Ectodermal cell (in vitro differentiated cells): ENCODE measurements around the gene NHERF1.

ENCODE experiments used
- H3K27ac ChIP-seq: 2 replicates; pipeline ENCODE4 v1.7.0; 2013; ENCODE audit warnings: mild to moderate bottlenecking, low read depth, low read length; ENCODE audit not compliant: insufficient read depth, poor library complexity, severe bottlenecking
- H3K27me3 ChIP-seq: 2 replicates; pipeline ENCODE4 v1.7.0; 2013; ENCODE audit warnings: mild to moderate bottlenecking, low read length; ENCODE audit not compliant: insufficient read depth, control insufficient read depth, poor library complexity, severe bottlenecking
- H3K36me3 ChIP-seq: one replicate; pipeline ENCODE4 v1.7.0; 2013; ENCODE audit warnings: low read length; ENCODE audit not compliant: control insufficient read depth, insufficient read depth
- H3K4me1 ChIP-seq: one replicate; pipeline ENCODE4 v1.7.0; 2013; ENCODE audit warnings: low read length; ENCODE audit not compliant: control insufficient read depth, insufficient read depth
- H3K4me3 ChIP-seq: 2 replicates; pipeline ENCODE4 v1.7.0; 2013; ENCODE audit warnings: low read depth, low read length, control low read depth; ENCODE audit not compliant: insufficient read depth
- H3K9me3 ChIP-seq: 2 replicates; pipeline ENCODE4 v1.7.0; 2013; ENCODE audit warnings: mild to moderate bottlenecking, low read length, moderate library complexity; ENCODE audit not compliant: control insufficient read depth
- WGBS, 2 experiments: methylation state at CpG; one replicate each; pipeline ENCODE4 v1.1.7; 2013; ENCODE audit warnings: missing lambda C conversion rate in 2 of 2; 5-methylcytosine and 5-hydroxymethylcytosine counted together

Gene NHERF1

DNA sequence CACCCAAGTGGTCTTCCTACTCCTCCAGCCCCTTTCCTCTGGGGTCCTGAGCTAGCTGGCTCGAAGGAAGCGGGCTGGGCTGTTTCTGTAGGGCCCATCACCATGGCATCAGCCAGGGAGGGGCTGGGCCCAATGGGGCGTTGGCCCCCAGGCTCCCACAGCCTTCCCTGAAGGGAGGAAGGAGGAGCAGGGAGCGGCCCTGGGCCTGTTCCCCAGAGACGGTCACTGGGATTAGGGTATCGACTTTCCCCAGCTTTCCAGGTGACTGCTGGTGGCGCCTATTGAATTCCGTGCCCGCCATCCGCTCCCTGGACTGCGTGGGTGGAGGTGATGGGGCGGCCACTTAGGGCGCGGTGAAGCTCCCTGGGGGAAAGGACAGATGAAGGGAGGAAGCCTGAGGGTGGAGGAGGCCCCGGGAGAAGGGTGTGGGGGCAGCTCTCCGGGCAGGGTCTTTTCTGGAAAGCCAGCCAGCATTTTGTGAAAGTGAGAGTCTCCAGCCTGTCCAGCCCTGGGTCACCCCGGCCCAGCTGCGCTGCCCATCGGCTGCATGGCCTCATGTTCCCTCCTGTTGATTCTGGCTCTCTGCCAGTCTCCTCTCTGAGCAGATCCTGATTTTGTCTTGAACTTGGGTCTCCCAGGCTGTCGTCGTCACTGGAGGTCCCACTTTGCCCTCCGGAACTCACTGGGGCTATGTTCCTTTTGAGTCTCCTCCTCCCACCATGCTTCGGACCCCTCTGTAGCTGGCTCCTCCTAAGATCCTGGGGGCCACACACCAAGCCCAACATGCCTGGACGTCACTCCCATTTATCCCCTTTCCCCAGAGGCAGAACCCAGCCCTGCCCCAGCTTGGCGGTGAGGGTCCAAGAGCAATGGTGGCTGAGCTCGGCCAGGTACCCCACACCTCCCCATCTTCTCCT is 9.8 kb downstream of the NHERF1 start:
- H3K4me3 ChIP-seq: no peak overlapping the region
- peaks cover 59% of the 10 kb centered on the region for H3K4me1 ChIP-seq
- H3K36me3 ChIP-seq: no peaks in the 10 kb centered on the region
- no peaks in the 10 kb centered on the region for H3K9me3 ChIP-seq
- H3K27me3 ChIP-seq: no peaks in the 10 kb centered on the region
- WGBS, 2 experiments: 85 to 87% methylated on average over 26 of the region's 26 CpGs
- no peak overlapping the region for H3K27ac ChIP-seq

DNA sequence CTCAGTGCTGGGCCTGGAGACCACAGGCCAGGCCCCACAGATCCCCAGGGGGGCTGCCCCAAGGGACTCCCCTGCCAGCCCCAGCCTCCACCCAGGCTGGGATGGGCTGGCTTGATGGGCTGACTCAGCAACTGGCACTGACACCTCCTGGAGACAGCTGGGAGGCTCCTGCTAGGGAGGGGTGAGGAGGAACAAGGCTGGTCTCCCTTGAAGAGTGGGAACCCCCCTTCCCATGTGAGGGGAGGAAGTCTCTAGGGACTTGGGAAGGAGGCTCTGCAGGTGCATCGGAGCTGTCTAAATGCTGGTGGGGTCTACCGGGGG is 10.4 kb downstream of the NHERF1 start:
- H3K4me3 ChIP-seq: no peak overlapping the region
- no peak overlapping the region for H3K27ac ChIP-seq
- no peaks in the 10 kb centered on the region for H3K36me3 ChIP-seq
- H3K9me3 ChIP-seq: no peaks in the 10 kb centered on the region
- peaks cover 65% of the 10 kb centered on the region for H3K4me1 ChIP-seq
- WGBS, 2 experiments: 94 to 98% methylated on average over 2 of the region's 2 CpGs
- no peaks in the 10 kb centered on the region for H3K27me3 ChIP-seq

DNA sequence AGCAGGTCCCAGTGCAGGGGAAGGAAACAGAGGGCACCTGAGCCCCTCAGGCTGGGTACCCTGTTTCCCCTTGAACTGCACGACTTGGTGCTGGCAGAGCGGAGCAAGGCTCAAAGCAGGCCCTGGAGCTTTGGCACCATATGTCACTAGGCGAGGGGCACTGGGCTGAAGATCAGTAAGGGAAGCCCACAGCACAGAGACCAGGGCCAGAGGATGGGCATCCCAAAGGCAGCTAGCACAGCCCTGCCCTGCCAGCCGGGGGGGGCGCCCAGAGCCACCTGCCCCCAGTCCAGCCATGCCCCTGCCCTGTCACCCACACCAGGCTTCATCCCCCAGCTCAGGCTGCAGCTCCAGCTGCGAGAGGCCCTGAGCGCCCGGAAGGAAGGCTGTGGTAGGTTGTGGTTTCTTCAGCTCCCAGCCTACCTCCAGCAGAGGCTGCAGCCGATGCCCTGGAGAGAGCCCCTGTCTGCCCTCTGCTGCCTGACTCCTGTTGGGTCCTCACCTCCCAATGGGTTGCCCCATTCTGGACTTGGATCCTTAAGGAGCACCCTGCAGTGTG is 10.9 kb downstream of the NHERF1 start:
- Histone ChIP-seq H3K27me3 (no peaks in the 10 kb centered on the region), H3K4me3 (no peak overlapping the region), H3K27ac (no peak overlapping the region), H3K36me3 (no peaks in the 10 kb centered on the region), H3K4me1 (peaks cover 70% of the 10 kb centered on the region), H3K9me3 (no peaks in the 10 kb centered on the region)
- WGBS, 2 experiments: 85 to 89% methylated on average over 9 of the region's 9 CpGs

DNA sequence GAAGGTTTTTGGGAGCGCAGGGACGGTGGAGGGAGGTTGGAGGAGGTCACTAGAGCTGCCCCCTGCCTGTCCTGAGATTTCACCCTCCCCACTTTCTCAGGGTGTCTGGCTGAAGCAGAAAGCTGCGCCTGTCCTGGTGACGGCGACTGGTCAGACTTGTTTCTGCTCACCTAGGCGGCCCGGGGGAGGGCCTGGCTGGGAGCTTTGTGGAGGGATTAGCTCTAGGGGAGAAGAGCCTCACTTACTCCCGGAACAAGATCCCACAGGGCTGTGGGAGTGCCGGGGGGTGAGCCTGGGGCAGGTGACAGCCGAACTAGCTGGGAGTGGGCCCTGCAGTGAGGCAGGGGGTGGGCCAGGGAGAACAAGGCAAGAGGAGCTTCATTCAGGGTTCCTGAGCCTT is 11.5 kb downstream of the NHERF1 start:
- 32 to 37% methylated on average over 10 of the region's 10 CpGs for WGBS, 2 experiments
- Histone ChIP-seq H3K27ac (peak overlapping the region; percentile 83), H3K27me3 (no peaks in the 10 kb centered on the region), H3K9me3 (no peaks in the 10 kb centered on the region), H3K4me1 (peaks cover 76% of the 10 kb centered on the region), H3K36me3 (no peaks in the 10 kb centered on the region), H3K4me3 (no peak overlapping the region)

DNA sequence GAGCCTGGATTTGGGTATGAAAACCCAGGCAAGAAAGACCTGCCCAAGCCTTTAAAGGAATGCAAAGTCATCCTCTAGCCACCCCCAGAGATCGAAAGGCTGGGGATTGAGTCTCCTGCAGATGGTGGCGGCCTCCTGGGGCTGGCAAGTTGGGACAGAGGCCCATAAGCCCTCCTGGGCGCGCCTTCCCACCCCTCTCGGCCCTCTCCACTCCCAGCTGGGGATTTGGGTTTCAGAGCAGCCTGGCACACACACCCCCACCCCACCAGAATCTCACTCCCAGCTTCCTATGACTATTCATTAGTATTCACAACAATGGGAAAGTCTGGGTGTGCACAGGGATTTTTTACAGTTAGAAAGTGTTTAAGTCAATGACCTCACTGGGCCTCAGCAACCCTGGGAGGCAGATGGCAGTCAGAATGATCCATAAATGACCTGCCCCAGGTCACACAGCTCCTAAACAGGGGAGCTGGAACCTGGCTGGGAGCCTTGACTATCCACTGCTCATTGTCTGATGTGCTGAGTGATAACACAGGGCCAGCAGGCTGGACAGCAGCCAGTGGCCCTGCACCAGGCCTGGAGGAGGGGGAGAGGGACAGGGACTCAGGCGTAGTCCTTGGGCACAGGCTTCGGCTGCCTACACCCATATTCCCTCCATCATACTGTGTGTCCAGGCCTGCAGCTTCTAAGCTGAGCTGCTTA is 12.1 kb downstream of the NHERF1 start:
- no peaks in the 10 kb centered on the region for H3K27me3 ChIP-seq
- H3K9me3 ChIP-seq: no peaks in the 10 kb centered on the region
- H3K27ac ChIP-seq: peak overlapping the region; percentile 83
- H3K36me3 ChIP-seq: no peaks in the 10 kb centered on the region
- no peak overlapping the region for H3K4me3 ChIP-seq
- H3K4me1 ChIP-seq: peaks cover 80% of the 10 kb centered on the region
- WGBS, 2 experiments: 35 to 40% methylated on average over 7 of the region's 7 CpGs

DNA sequence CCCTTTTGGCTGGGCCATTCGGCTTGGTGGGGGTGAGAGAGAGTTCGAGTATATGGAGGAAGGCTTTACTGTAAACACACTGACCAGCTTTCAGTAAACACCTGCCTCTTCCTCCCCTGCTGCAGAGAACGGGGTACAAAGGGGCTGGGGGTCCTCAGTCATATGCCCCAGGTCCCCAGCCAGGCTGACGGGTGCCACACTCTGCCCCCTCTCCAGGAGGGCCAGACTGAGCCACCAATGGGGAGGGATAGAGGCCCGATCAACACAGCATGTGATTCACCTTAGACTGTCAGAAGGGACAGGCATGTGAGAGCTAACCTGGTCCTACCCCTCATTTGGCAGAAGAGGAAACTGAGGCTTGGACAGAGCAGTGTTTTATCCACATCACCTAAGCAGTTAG is 13.0 kb downstream of the NHERF1 start:
- H3K36me3 ChIP-seq: no peaks in the 10 kb centered on the region
- no peaks in the 10 kb centered on the region for H3K9me3 ChIP-seq
- no peak overlapping the region for H3K4me3 ChIP-seq
- peak overlapping the region; percentile 6 for H3K27ac ChIP-seq
- 82 to 84% methylated on average over 5 of the region's 5 CpGs for WGBS, 2 experiments
- H3K27me3 ChIP-seq: no peaks in the 10 kb centered on the region
- peaks cover 80% of the 10 kb centered on the region for H3K4me1 ChIP-seq

DNA sequence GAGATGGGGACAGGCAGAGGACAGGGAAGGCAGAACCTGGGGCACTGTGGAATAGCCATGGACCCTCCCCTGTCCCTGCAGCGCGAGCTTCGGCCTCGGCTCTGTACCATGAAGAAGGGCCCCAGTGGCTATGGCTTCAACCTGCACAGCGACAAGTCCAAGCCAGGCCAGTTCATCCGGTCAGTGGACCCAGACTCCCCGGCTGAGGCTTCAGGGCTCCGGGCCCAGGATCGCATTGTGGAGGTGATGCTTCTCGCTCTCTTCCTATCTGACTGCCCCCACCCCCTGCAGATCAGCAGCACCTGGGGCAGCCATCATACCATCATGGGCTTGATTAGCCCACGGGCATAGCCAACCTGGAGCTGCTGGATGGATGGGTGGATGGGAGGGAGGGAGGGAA is 13.5 kb downstream of the NHERF1 start:
- H3K9me3 ChIP-seq: no peaks in the 10 kb centered on the region
- H3K36me3 ChIP-seq: no peaks in the 10 kb centered on the region
- WGBS, 2 experiments: 93 to 95% methylated on average over 11 of the region's 11 CpGs
- peaks cover 76% of the 10 kb centered on the region for H3K4me1 ChIP-seq
- no peak overlapping the region for H3K4me3 ChIP-seq
- H3K27me3 ChIP-seq: no peaks in the 10 kb centered on the region
- H3K27ac ChIP-seq: no peak overlapping the region

DNA sequence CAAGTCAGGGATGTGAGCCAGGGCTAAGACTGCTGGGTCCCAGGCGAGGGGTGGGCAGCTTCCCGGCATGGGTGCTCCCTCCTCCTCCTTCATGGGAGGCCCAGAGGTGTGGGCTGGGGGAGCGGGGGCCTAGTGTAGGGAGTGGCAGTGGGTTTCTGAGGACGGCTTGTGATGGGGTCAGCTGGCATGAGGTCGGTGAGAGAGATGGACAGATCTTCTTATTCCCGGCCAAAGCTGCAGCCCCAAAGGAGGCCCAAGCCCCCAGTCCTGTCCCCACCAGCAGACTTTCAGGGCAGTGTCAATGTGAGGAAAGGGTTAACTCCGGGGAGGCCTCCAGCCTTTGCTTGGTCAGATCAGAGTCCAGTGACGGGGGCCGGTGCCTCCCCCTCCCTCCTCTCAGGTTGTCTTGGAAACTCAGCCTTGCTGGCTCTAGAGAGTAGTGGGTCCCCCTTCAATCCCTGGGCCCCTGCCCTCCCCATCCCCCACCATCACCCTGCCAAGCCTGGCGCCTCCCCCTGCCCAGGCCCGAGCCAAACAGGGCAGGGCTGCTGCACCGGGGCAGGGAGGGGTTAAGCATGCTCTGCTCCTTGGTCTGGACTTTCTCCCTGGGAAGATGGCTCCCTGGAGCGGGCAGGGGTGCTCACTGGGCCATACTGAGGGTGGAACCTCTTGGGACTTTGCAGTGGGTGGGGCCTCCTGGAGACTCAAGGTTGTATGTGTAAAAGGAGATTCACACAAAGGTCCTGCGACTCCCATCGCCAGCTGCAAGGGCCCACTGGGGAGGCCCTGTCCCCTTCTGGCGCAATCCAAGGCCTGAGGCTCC is 15.3 kb downstream of the NHERF1 start:
- WGBS, 2 experiments: 39 to 41% methylated on average over 16 of the region's 16 CpGs
- Histone ChIP-seq H3K36me3 (no peaks in the 10 kb centered on the region), H3K4me3 (peak overlapping the region; percentile 1), H3K9me3 (no peaks in the 10 kb centered on the region), H3K27ac (peak overlapping the region; percentile 56), H3K27me3 (no peaks in the 10 kb centered on the region), H3K4me1 (peaks cover 59% of the 10 kb centered on the region)

DNA sequence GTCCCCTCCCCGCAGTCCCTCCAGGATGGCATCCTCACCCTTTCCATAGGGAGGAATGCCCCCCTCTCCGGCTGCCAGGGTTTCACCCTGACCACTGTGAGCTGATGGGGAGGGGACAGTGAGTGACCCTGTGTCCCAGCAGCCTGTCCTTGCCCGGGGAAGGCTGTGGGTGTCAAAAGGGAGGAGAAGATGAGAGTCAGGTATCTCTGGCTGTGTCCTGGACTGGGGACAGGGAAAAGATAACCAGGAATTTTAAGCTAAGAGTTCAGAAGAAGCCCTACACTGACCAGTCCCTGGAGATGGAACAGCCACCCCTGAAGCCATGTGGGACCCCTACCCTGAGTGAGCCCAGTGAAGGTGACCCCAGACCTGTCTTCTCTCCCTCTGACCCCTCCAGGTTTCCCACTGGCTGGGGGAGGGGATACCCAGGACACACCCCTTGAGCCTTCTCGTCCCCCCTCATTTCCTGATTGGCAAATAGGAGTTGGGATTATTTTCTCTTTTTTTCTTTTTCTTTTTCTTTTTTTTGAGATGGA is 16.4 kb downstream of the NHERF1 start:
- no peaks in the 10 kb centered on the region for H3K27me3 ChIP-seq
- no peak overlapping the region for H3K4me3 ChIP-seq
- whole genome bisulfite sequencing, 2 experiments: 77 to 83% methylated on average over 3 to 4 of the region's 4 CpGs
- no peaks in the 10 kb centered on the region for H3K9me3 ChIP-seq
- H3K4me1 ChIP-seq: peaks cover 49% of the 10 kb centered on the region
- H3K36me3 ChIP-seq: no peaks in the 10 kb centered on the region
- H3K27ac ChIP-seq: no peak overlapping the region
